GM21528 (cell line): ENCODE data around the gene RNASET2.
A peak's percentile ranks its signal among the peaks of the same experiment; 100 is the strongest.

Source experiments
- ATAC-seq: cut with Tn5 transposase; IDR thresholded peaks from one replicate; pipeline ENCODE4 v1.9.1; 2021; ENCODE audit warnings: mild to moderate bottlenecking, moderate library complexity; ENCODE audit not compliant: unreplicated experiment, low FRiP score

Gene RNASET2

GRCh38 chr6:166970776-166971175, 14.4 kb upstream of the RNASET2 start:
- no peak for ATAC-seq

GRCh38 chr6:166970091-166970490, 13.7 kb upstream of the RNASET2 start:
- ATAC-seq, result no peak

- no peak for ATAC-seq
Measured at GRCh38 chr6:166969390-166970002, 13.1 kb upstream of the RNASET2 start.

- no peak for ATAC-seq
Measured at GRCh38 chr6:166966268-166966667, 9.9 kb upstream of the RNASET2 start.

DNA sequence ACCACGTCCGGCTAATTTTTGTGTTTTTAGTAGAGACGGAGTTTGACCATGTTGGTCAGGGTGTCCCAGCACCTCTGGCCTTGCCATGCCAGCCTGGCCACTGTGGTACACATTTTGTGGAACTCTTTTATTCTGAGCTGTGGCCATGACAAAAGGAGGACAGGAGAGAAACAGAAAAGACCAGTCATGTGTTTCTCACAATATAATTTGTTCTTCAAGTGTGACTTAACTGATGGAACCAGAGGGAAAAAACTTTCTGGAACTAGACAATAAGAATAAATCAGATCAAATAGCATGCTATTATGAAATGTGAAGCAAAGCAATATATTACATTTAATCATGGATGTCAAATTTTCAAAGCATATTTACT, 4.2 kb upstream of the RNASET2 start:
- ATAC-seq, result no peak

DNA sequence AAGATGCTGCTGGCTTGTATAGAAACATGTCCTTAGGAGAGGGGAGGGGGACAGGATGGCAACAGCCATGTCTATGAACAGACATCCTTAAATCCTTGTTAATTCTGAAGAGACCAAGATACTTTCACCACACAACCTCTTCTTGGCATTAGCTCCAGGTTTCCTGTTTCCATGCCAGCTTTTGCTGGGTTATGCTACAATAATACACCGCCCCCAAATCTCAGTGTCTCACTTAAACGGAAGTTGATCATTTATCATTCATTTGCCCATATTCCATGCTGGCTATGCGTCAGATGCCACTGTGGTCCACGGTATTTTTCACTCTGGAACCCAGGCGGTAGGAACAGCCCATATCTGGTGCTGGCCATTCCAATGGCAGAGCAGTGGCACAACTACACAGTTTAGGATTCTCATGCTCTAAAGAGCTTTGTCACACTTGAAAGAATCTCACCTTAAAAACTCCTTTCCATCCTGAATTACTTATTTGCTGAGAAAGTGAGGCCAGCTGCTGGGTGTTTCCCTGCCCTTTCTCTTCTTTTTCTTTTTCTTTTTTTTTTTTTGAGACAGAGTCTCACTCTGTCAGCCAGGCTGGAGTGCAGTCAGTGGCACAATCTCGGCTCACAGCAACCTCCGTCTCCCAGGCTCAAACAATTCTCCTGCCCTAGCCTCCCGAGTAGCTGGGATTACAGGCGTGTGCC, 3.7 kb upstream of the RNASET2 start:
- no peak for ATAC-seq

- no peak for ATAC-seq
Measured at GRCh38 chr6:166958926-166959861, 2.8 kb upstream of the RNASET2 start.

GRCh38 chr6:166957805-166958076, 1.4 kb upstream of the RNASET2 start:
- ATAC-seq, result no peak

DNA sequence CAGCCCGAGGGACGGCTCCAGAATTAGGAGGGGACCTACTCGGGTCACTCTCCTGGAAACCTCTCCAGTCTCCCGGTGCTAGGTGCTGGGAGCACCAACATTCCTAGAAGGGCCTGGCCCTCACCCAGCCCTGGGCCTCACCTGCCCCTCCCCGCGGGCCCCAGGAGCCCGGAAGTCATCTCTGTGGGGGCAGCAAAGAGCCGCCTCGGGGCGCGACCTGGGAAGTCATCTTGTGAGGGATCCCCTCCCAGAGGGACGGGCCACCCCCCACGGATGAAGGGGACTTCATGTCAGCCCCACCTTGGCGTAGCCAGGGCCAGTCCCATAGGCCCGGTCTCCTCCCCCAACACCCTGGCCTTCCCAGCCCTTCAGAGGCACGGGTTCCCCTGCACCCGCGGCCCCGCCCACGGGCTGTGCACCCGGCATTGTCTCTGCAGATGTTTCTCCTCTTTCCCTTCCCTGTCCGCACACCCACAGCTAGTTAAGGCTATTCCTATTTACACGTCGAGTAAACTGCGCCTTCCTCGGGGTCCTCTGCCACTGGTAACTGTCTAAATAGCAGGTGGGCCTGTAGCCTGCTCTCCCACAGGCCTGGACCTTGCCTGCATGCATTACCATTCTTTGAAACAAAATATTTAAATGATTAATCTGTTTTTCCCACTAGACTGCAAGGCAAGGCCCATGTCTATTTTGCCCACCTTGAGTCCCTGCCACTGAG, 896 bp upstream of the RNASET2 start:
- peak; percentile 44 for ATAC-seq

DNA sequence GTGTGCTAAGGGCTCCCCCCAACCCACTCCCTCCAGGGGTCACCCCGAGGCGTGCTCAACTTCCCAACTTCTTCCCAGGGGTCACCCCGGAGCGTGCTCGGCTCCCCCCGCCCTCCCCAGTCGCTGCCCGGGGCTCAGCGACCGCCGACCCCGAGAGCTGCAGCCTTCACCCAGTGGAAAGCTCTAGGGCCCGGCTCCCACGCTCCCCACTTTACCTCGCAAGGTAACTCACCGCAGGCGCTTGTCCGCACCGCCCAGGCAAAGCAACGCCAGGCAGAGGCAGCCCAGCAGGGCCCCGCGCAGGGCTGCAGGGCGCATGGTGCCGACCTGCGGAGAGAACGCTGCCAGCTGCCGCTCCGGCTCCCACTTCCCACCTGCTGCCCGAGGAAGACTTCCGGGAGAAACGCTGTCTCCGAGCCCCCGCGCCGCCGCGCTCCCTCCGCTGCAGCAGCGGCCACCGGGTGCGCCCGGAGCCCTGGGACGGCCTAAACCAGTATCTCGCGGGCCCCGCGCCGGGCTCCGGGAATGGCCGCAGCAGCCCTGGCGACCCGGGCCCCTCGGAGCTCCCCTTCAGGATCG, 396 bp downstream of the RNASET2 start:
- ATAC-seq, result peak; percentile 5

GRCh38 chr6:166955121-166955864, 1.1 kb downstream of the RNASET2 start:
- ATAC-seq, result no peak

GRCh38 chr6:166954118-166954713, 2.1 kb downstream of the RNASET2 start:
- no peak for ATAC-seq

GRCh38 chr6:166952567-166953486, 3.5 kb downstream of the RNASET2 start:
- no peak for ATAC-seq

GRCh38 chr6:166952121-166952520, 4.2 kb downstream of the RNASET2 start:
- ATAC-seq, result no peak

GRCh38 chr6:166951670-166952060, 4.7 kb downstream of the RNASET2 start:
- ATAC-seq, result no peak

GRCh38 chr6:166950892-166951669, 5.3 kb downstream of the RNASET2 start:
- ATAC-seq, result peak; percentile 90

- peak; percentile 45 for ATAC-seq
Measured at GRCh38 chr6:166950443-166950821, 5.9 kb downstream of the RNASET2 start.
